Kidney epithelial cell (primary cell): ENCODE results near the gene C1orf198. TPM values are rescaled to one million over a fixed set of nuclear protein-coding genes. Genes with fewer than 3 reads are reported as not detected.

Source experiments
- DNase-seq: peaks from one replicate; pipeline ENCODE4 v3.0.0-alpha.2; 2010; ENCODE audit warnings: low read depth
- H3K27me3 ChIP-seq: 2 replicates; pipeline ENCODE4 v1.6.0; 2011; ENCODE audit warnings: low read length; ENCODE audit not compliant: control insufficient read depth, insufficient read depth
- H3K36me3 ChIP-seq: 2 replicates; pipeline ENCODE4 v1.5.1; 2011; ENCODE audit warnings: low read length; ENCODE audit not compliant: control insufficient read depth, insufficient read depth
- H3K4me3 ChIP-seq: 2 replicates; pipeline ENCODE4 v1.5.1; 2011; ENCODE audit warnings: low read depth, mild to moderate bottlenecking, control low read depth, low read length
- CTCF ChIP-seq: IDR thresholded peaks from 2 replicates; pipeline ENCODE4 v1.5.1; 2011; ENCODE audit warnings: mild to moderate bottlenecking, moderate library complexity, low read length, control low read depth, inconsistent platforms; ENCODE audit not compliant: insufficient read depth, poor library complexity, severe bottlenecking
- total RNA-seq: library from RNA; depleted of rRNA; stranded (reverse); fragments of >200 nt; gene quantifications from 2 replicates; pipeline ENCODE4 v1.2.3, GENCODE V29; 2015

C1orf198 gene
- total RNA-seq, 1 donor from 2014 or later, result 68.6 TPM

- DNase-seq, result no peak
- no peak overlapping the region for H3K4me3 ChIP-seq
These were observed 28.5 kb upstream of the C1orf198 start for GRCh38 chr1:230896779-230897178.

GRCh38 chr1:230895452-230895851 is 27.1 kb upstream of the C1orf198 start:
- no peak for DNase-seq
- no peaks in the 10 kb centered on the region for H3K36me3 ChIP-seq
- H3K4me3 ChIP-seq, result no peak overlapping the region
- TF ChIP-seq CTCF, result no peak
- no peaks in the 10 kb centered on the region for H3K27me3 ChIP-seq

More at GRCh38 chr1:230896779-230897178, 28.5 kb upstream of the C1orf198 start:
- no peak for TF ChIP-seq CTCF
- Histone ChIP-seq H3K27me3 (no peaks in the 10 kb centered on the region), H3K36me3 (no peaks in the 10 kb centered on the region)

GRCh38 chr1:230894664-230895063 is 26.3 kb upstream of the C1orf198 start:
- no peak for DNase-seq
- no peak overlapping the region for H3K4me3 ChIP-seq
- no peaks in the 10 kb centered on the region for H3K27me3 ChIP-seq
- no peaks in the 10 kb centered on the region for H3K36me3 ChIP-seq
- no peak for TF ChIP-seq CTCF

GRCh38 chr1:230894032-230894431 is 25.7 kb upstream of the C1orf198 start:
- no peak for TF ChIP-seq CTCF
- DNase-seq, result no peak
- no peak overlapping the region for H3K4me3 ChIP-seq
- no peaks in the 10 kb centered on the region for H3K27me3 ChIP-seq
- H3K36me3 ChIP-seq, result no peaks in the 10 kb centered on the region

- H3K27me3 ChIP-seq, result no peaks in the 10 kb centered on the region
- DNase-seq, result no peak
- H3K36me3 ChIP-seq, result no peaks in the 10 kb centered on the region
- no peak for TF ChIP-seq CTCF
- no peak overlapping the region for H3K4me3 ChIP-seq
These were observed 23.7 kb upstream of the C1orf198 start for GRCh38 chr1:230892018-230892491.

- H3K36me3 ChIP-seq, result no peaks in the 10 kb centered on the region
- no peaks in the 10 kb centered on the region for H3K27me3 ChIP-seq
- no peak for TF ChIP-seq CTCF
- no peak overlapping the region for H3K4me3 ChIP-seq
- no peak for DNase-seq
These were observed 23.1 kb upstream of the C1orf198 start for GRCh38 chr1:230891413-230891812.
